GM21786 (cell line): ENCODE data around the gene PLCG2.

Experiments used
- ATAC-seq: cut with Tn5 transposase; IDR thresholded peaks from one replicate; pipeline ENCODE4 v1.9.1; 2021; ENCODE audit not compliant: unreplicated experiment

Gene PLCG2

DNA sequence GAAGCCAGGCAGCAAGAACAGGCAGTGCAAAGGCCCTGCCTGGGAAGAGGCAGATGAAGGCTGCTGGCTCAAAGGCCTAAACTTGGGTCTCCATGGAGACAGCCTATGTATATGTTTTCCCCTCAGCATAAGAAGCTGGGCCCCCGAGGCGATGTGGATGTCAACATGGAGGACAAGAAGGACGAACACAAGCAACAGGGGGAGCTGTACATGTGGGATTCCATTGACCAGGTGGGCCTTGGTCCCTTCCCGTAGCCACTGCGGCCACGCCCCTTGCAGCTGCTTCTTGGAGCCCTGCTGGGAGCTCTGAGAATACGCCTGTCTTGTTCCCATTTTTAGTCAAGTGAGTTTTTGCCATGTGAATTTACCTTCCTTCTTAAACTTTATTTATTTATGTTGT, 126.2 kb downstream of the PLCG2 start:
- no peak for ATAC-seq

DNA sequence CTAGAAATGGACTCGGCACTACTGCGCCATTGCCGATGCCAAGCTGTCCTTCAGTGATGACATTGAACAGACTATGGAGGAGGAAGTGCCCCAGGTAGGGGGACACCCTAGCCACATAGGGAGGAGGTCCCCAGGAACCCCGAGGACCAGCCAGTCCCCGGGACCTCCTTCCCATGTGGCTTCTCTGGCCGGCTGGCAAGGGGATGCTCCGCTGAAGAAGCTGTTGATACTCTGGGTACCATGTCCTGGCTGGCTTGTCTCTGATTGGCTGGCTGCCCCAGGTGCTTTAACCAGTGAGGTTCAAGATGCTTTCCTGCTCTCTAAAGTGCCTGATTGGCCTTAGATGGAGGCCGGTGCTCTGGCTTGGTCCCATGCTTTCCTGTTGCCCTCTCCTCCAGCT, 128.6 kb downstream of the PLCG2 start:
- ATAC-seq, result no peak

- ATAC-seq, result no peak
Measured at GRCh38 chr16:81908466-81909262, 129.6 kb downstream of the PLCG2 start.

- ATAC-seq, result no peak
Measured at GRCh38 chr16:81910366-81910885, 131.3 kb downstream of the PLCG2 start.

- no peak for ATAC-seq
Measured at GRCh38 chr16:81912395-81912794, 133.3 kb downstream of the PLCG2 start.

- no peak for ATAC-seq
Measured at GRCh38 chr16:81913222-81913621, 134.1 kb downstream of the PLCG2 start.

DNA sequence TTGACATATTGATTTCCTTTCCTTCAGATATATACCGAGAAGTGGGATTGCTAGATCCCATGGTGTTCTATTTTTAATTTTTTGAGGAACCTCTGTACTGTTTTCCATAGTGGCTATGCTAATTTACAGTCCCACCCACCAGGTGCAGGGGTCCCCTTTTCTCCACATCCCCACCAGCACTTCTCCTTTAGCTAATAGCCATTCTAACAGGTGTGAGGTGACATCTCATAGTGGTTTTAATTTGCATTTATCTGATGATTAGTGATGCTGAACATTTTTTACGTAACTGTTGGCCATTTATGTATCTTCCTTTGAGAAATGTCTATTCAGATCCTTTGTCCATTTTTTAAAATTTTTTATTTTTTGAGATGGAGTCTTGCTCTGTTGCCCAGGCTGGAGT, 138.3 kb downstream of the PLCG2 start:
- no peak for ATAC-seq

DNA sequence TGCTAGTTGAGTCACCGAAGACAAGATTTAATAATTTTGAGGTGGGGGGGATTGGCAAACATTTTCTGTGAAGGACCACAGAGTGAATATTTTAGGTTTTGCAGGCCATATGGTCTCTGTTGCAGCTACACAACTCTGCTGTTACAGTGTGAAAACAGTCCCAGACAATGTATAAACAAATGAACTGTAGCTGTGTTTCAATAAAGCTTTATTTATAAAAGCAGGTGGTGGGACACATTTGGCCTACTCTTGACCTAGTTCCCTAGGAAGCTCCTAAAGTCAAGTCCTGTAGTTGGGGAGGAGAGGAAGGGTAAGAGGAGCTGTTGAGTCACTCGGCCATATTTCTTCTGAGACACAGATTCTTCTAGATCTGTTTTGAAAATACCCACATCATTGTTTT, 139.8 kb downstream of the PLCG2 start:
- ATAC-seq, result no peak

GRCh38 chr16:81920498-81920897, 141.4 kb downstream of the PLCG2 start:
- no peak for ATAC-seq

DNA sequence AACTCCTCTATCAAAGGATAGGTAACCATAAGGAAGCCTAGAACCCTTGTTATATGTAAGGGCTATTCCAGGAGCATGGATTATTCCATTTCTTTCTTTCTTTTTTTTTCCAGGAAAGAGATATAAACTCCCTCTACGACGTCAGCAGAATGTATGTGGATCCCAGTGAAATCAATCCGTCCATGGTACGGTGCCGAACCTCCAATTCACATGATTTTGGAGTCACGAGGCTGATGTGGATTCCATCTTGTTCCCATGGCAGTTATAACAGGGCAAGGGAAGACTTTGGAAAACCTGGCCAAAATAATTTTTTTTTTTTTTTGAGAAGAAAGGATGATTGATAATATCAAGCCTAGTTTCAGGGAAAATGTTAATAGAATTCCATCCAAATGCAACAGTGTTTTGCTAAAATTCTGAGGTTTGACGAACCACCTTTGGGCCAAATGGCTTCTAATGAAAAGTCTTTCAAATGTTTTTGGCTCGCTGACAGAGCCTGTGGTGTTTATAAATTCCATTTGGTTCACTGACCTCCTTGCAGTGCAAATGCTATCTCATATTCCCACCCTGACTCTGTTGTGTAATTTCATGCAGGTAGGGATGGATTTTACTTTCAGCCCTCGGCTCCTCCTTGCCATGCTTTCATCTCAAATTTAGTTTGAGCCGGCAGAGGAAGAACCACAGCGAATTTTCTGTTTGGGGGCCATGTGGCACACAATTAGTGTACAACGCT, 142.2 kb downstream of the PLCG2 start:
- ATAC-seq, result no peak

DNA sequence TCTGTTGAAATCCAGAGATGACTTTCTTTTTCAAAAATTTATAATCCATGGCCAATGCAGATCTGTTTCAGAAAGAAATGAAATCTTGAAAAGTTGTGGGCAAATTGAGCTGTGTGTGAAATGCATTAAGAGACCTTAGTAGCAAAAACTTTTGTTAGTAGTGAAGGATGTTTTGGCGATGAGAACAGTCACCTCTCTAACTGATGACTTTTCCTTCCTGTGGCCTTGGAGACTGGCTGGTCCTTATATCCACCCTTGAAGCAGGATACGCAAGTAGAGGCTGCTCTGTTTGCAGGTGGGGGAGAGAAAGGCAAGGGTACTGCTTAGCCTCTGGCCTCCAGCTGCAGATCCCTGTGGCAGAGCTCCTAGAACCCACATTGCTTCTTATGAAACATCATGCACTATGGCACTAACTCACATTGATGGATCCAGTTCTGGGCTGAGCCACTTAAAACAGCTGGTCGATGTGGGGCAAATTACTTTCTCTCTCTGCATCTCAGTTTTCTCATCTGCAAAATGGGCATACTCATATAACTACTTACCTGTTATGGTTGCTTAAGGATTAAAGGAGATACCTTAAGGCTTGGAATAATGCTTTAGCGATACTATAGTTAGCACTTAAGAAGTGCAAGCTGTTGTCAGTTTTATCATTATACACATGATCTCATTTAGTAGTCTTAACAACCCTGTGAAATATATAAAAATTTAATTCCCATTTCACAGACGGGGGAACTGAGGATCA, 142.9 kb downstream of the PLCG2 start:
- ATAC-seq, result no peak

- no peak for ATAC-seq
Measured at GRCh38 chr16:81923296-81923695, 144.2 kb downstream of the PLCG2 start.

DNA sequence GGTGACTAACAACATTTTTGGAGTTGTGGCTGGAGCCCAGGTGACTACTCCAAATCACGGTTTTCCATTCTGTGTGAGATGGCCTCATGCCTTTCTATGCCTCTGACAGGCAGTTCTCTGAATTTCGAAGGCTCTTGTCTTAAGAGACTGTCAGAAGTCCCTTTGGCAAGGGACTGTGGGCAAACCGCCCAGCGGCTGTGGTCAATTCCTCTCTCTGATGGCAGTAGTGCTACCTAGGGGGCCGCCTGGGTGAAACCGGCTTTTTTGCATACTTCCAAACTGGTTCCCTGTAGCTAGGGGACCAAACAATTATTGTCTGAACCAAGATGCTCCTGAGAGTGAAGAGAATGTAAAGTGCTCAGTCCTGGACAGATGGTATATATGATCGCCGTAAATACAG, 145.9 kb downstream of the PLCG2 start:
- no peak for ATAC-seq

DNA sequence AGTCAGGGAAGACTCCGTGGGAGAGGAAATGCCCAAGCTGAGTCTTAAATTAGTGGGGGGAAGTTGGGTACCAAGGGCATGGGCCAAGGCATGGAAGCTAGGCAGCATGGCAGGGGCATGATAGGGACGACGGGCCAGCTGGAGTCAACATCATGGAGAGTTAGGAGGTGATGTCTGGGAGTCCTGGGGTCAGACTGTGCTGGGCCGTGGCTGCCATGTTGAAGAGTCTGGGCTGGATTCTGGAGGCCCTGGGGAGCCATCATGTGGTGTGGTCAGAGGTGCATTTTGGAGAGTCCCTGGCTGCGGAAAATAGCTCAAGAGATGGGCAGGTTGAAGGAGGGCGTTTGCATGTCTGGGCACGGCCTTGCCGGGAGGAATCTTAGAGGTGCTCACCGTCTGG, 146.9 kb downstream of the PLCG2 start:
- no peak for ATAC-seq

DNA sequence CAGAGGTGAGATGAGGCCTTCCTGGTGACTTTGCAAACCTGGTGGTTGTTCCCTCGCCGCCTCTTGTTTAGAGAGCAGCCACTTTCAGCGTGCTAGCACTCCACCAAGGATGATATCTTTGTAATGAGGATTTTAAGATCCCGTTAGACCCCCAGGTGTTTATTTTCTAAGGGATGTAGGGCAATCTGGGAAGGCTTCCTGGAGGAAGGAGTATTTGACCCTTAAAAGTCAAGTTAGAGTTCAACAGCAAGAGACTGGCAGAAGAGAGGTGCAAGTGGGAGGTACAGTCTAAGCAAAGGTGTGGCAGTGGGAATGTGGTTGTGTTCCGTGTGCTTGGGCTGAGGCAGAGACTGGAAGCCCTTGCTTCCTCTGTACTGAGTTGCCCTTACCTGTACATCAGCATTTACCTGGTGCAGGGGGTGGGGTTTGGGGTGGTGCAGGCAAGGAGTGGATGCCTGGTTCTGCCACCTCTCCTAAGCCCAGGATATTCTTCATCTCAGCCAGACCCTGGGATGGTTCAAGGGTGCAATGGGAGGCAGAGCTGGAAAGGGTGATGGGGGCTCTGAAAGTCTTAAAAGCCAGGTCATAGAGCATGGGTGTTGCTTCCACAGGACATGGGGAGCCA, 148.6 kb downstream of the PLCG2 start:
- ATAC-seq, result no peak

- ATAC-seq, result no peak
Measured at GRCh38 chr16:81928271-81928918, 149.3 kb downstream of the PLCG2 start.

GRCh38 chr16:81928975-81929374, 149.9 kb downstream of the PLCG2 start:
- ATAC-seq, result no peak

- no peak for ATAC-seq
Measured at GRCh38 chr16:81929841-81930240, 150.8 kb downstream of the PLCG2 start.

DNA sequence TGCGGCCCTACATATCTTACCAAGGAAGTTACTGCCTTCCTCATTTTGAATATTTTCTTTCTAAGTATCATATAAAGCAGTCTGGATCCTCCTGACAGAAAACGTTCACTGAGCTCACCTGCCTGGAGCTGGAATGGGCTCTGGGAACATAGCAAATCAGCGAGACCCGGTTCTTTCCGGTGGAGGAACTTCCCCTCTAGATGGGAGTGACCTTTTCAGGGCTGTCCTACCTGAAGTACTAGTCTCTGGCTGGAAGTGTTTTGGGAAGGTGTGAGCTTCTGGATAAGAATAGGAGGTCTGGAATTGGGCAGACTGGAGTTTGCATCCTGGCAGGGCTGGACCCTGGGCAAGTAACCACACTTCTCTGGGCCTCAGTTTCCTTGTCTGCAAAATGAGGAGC, 152.8 kb downstream of the PLCG2 start:
- ATAC-seq, result no peak

GRCh38 chr16:81932668-81933067, 153.6 kb downstream of the PLCG2 start:
- ATAC-seq, result no peak

GRCh38 chr16:81933361-81933760, 154.3 kb downstream of the PLCG2 start:
- ATAC-seq, result no peak
